Brain microvascular endothelial cell (primary cell): Measurements from ENCODE around the gene OSER1.

ENCODE experiments used
- DNase-seq: peaks from one replicate; pipeline ENCODE4 v3.0.0-alpha.2; 2020
- H3K27ac ChIP-seq: fragments of 250-450 bp; sonication (Bioruptor Pico); 2 replicates; pipeline ENCODE4 v1.5.1; 2020; ENCODE audit warnings: mild to moderate bottlenecking, moderate library complexity
- H3K27me3 ChIP-seq: fragments of 250-450 bp; sonication (Bioruptor Pico); replicated peaks from 2 replicates; pipeline ENCODE4 v1.5.1; 2020; ENCODE audit warnings: mild to moderate bottlenecking
- H3K36me3 ChIP-seq: fragments of 250-450 bp; sonication (Bioruptor Pico); replicated peaks from 2 replicates; pipeline ENCODE4 v1.5.1; 2020; ENCODE audit warnings: mild to moderate bottlenecking
- H3K4me3 ChIP-seq: 2 replicates; pipeline ENCODE4 v1.5.1; 2011; ENCODE audit warnings: low read depth, mild to moderate bottlenecking, control low read depth, low read length, moderate library complexity
- in situ Hi-C: cut with HindIII; loops from 2 replicates; pipeline ENCODE4 v1.10.0; 2017; ENCODE audit warnings: low sequenced_read_pairs, low pct_ligation_motif_present
- TF ChIP-seq, protein P1 (sequence below): IDR thresholded peaks from 2 replicates; pipeline ENCODE4 v1.5.1; 2011; ENCODE audit warnings: low read depth, mild to moderate bottlenecking, moderate library complexity, low read length, control low read depth, inconsistent platforms; ENCODE audit errors: missing control alignments

OSER1 gene

DNA sequence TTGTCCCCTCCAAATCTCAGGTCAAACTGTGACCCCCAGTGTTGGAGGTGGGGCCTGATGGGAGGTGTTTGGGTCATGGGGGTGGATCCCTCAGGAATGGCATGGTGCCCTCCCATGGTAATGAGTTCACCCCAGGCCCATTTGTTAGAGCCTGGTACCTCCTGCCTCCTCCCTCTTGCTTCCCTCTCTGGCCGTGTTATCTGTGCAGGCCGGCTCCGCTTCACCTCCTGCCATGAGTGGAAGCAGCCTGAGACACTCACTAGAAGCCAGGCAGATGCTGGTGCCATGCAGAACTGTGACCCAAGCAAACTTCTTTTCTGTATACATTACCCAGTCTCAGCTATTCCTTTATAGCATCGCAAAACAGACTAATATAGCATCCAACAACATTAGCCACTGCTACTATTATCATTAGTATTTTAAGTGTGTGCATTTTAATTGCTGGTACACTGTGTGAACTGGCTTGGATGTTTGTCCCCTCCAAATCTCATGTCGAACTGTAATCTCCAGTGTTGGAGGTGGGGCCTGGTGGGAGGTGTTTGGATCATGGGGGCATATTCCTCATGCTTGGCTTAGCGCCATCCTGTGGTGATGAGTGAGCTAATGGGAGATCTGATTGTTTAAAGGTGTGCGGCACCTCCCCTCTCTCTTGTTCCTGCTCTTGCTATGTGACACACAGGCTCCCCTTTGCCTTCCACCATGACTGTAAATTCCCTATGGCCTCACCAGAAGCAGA is 12.2 kb upstream of the OSER1 start:
- TF ChIP-seq, protein P1, sequence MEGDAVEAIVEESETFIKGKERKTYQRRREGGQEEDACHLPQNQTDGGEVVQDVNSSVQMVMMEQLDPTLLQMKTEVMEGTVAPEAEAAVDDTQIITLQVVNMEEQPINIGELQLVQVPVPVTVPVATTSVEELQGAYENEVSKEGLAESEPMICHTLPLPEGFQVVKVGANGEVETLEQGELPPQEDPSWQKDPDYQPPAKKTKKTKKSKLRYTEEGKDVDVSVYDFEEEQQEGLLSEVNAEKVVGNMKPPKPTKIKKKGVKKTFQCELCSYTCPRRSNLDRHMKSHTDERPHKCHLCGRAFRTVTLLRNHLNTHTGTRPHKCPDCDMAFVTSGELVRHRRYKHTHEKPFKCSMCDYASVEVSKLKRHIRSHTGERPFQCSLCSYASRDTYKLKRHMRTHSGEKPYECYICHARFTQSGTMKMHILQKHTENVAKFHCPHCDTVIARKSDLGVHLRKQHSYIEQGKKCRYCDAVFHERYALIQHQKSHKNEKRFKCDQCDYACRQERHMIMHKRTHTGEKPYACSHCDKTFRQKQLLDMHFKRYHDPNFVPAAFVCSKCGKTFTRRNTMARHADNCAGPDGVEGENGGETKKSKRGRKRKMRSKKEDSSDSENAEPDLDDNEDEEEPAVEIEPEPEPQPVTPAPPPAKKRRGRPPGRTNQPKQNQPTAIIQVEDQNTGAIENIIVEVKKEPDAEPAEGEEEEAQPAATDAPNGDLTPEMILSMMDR = no peak
- Histone ChIP-seq H3K4me3 (no peak overlapping the region), H3K27ac (no peak overlapping the region), H3K36me3 (no peaks in the 10 kb centered on the region), H3K27me3 (no peaks in the 10 kb centered on the region)
- in situ Hi-C loops = no loop called here
- DNase-seq = no peak

DNA sequence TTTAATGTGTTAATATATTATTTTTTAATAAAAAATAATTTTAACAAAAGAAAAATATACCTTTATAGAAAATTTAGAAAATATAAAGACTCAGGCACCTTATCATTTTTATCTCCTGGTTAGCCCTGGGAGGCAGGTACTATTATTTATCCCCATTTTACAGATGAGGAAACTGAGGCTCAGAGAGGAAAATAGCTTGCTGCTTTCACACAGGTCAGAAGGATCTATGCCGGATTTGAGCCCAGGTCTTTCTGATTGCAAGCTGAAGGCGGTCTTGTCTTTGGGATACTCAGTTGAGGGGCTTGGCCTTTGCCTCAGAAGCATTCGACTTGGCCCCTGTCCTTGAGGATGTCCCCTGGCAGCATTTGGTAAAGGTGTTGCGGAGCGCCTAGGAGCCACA is 11.5 kb upstream of the OSER1 start:
- TF ChIP-seq, protein P1 = no peak
- in situ Hi-C loops = no loop called here
- H3K27me3 ChIP-seq = no peaks in the 10 kb centered on the region
- no peak for DNase-seq
- H3K4me3 ChIP-seq = no peak overlapping the region
- no peaks in the 10 kb centered on the region for H3K36me3 ChIP-seq
- no peak overlapping the region for H3K27ac ChIP-seq

DNA sequence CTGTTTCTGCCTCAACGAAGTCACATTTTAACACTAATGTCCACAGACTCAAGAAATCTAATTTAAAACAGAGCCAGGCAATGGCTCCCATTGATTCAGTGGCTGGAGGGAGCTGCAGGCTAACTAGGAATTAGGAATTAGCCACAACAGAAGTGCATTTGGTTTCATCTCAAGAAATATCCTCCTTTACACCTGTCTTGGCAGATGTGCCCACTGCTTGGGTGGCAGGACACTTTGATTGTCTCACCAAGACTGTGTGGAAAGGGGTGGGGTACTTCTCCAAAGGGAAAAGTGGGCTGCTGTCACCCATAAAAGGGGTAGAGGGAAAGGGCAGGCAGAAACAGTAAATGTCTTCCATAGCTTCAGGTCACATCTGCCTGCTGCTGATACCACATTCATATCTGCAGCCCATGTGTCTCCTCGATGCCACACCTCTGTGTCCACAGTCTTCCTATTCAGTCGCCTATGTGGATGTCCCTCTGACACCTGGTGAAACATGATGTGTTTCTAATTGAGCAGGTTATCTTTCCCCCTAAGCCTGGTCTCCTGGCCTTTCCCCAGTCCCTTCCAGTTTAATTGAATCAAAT is 10.9 kb upstream of the OSER1 start:
- H3K27me3 ChIP-seq = no peaks in the 10 kb centered on the region
- H3K27ac ChIP-seq = no peak overlapping the region
- TF ChIP-seq, protein P1 = no peak
- DNase-seq = no peak
- in situ Hi-C loops = no loop called here
- H3K4me3 ChIP-seq = no peak overlapping the region
- no peaks in the 10 kb centered on the region for H3K36me3 ChIP-seq

DNA sequence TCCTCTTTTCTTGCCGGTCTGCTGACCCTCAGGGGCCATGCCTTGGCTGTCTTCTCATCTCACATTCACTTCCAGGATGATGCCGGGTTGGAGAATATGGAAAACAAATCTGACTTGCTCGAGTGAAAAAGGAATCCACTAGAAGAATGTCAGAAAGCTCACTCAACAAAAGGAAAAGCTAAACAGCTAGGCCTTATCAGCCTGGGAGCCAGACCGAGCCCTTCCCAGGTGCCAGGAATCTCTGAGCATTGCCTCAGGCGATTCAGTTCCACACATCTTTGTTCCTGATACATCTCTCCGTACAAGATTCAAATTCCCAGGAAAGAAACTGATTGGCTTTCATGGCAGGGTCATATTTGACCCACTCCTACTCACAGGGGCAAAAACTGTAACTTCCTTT is 9.2 kb upstream of the OSER1 start:
- TF ChIP-seq, protein P1 = no peak
- no peak overlapping the region for H3K27ac ChIP-seq
- in situ Hi-C loops = no loop called here
- no peaks in the 10 kb centered on the region for H3K36me3 ChIP-seq
- DNase-seq = no peak
- H3K4me3 ChIP-seq = no peak overlapping the region
- no peaks in the 10 kb centered on the region for H3K27me3 ChIP-seq

DNA sequence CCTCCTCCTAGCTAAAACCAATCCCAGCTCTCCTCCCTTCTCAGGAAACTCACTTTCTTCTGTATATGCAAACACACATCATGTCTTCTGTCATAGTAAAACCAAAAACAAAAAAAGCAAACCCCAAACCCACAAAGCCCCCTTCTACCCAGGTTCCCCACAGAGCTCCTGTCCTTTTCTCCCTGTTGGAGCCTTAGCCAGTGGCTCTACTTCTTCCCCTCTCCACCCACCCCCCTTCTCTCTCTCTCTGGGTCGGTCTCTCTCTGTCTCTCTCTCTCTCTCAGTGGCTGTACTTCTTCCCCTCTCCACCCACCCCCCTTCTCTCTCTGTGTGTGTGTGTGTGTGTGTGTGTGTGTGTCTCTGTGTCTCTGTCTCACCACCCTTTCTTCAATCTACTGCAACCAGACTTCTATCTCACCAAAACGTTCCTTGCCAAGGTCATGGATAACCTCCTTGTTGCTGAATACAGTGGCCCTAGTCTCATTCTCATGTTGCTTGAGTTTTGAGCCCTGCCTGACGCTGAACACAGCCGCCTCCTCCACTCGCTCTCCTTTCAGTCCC is 8.7 kb upstream of the OSER1 start:
- TF ChIP-seq, protein P1 = no peak
- no peak overlapping the region for H3K27ac ChIP-seq
- no peaks in the 10 kb centered on the region for H3K36me3 ChIP-seq
- DNase-seq = no peak
- in situ Hi-C loops = no loop called here
- H3K27me3 ChIP-seq = no peaks in the 10 kb centered on the region
- H3K4me3 ChIP-seq = no peak overlapping the region
